ENCODE measurements around the gene CPEB3.
"Not testable (repeated sequence)": the region's sequence is repeated elsewhere in the genome, so short reads cannot be mapped to it uniquely, and the experiment has no call there.

The CPEB3 gene

DNA sequence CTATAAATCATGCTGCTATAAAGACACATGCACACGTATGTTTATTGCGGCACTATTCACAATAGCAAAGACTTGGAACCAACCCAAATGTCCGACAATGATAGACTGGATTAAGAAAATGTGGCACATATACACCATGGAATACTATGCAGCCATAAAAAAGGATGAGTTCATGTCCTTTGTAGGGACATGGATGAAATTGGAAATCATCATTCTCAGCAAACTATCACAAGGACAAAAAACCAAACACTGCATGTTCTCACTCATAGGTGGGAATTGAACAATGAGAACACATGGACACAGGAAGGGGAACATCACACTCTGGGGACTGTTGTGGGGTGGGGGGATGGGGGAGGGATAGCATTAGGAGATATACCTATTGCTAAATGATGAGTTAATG, 149.7 kb downstream of the CPEB3 start:
- not testable (repeated sequence) for DNase-seq (ENCODE audit: low read depth)

- DNase-seq (ENCODE audit: low read depth): not testable (repeated sequence)
Observed at GRCh38 chr10:92134049-92134448, 156.8 kb downstream of the CPEB3 start.

GRCh38 chr10:92131275-92131820, 159.5 kb downstream of the CPEB3 start:
- no peak for DNase-seq (ENCODE audit: low read depth)

GRCh38 chr10:92130622-92131274, 160.1 kb downstream of the CPEB3 start:
- no peak for DNase-seq (ENCODE audit: low read depth)

DNA sequence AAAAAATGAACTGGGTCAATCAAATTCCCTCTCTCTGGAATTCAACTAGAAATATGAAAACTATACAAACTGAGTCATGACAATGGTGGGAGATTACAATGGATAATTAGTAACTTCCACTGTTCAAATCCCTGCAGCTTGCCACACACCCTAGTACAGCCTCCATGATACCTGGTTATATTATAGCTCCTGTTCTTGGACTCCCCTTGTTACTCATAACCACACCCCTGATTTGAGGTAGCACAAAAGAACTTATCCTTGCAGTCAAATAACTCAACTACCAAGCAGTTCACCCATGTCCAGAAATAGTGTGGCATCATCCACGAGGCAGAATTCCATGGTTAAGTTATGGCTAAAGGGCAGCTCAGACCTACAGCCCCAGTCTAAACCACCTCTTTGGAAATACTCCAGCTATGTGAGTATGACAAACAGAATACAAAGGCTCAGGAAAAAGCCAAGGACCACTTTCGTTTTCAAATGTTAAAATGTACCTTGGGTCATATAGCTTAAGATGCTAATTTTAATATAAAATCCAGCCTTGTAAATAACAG, 164.7 kb downstream of the CPEB3 start:
- no peak for DNase-seq (ENCODE audit: low read depth)

GRCh38 chr10:92125144-92125543, 165.7 kb downstream of the CPEB3 start:
- no peak for DNase-seq (ENCODE audit: low read depth)

DNA sequence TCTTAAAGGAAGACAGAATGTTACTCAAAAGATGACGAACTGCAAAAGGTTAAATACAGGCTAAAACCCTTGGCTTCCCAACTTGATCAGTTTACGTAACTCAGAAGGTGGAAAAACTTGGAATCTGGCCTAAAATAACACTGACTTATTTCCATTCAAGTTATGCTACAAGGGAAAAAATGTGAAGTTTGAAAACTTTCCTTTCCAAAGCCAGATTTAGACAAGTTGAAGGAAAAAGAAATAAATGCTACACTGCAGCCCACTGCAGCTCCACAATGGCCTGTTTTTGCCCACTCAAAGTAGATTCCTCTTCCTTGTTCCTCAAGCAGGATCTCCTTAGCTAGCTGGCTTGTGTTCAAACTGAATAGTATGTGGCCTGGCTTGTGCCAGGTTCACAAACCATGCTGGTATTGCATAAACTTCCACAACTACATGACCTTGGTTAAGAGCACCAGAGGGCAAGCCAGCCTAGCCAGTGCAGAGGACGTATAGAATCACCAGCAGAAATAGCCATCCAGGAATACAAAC, 166.2 kb downstream of the CPEB3 start:
- no peak for DNase-seq (ENCODE audit: low read depth)

DNA sequence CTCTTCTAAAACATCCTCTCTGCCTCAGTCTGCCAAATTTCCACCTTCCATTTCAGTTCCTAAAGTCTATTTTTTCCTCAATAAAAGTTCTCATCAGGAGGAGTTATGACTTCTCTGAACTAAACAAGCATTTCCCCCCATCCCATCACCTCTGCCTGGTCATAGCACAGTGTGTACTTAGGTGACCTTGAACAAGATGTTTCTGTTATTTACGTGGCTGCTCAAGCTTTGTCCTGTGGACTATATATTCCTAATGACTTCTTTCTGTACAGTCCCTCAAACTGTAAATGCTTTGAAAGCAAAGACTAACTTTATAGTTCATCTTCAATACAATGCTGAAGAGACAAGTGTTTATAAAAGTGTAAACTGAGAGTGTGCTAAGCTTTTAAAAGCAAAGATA, 166.9 kb downstream of the CPEB3 start:
- DNase-seq (ENCODE audit: low read depth): no peak

- no peak for DNase-seq (ENCODE audit: low read depth)
Observed at GRCh38 chr10:92122941-92123450, 167.9 kb downstream of the CPEB3 start.

GRCh38 chr10:92121686-92122492, 169.0 kb downstream of the CPEB3 start:
- DNase-seq (ENCODE audit: low read depth): no peak

GRCh38 chr10:92119340-92119739, 171.5 kb downstream of the CPEB3 start:
- DNase-seq (ENCODE audit: low read depth): no peak

- DNase-seq (ENCODE audit: low read depth): not testable (repeated sequence)
Observed at GRCh38 chr10:92114917-92115316, 176.0 kb downstream of the CPEB3 start.

DNA sequence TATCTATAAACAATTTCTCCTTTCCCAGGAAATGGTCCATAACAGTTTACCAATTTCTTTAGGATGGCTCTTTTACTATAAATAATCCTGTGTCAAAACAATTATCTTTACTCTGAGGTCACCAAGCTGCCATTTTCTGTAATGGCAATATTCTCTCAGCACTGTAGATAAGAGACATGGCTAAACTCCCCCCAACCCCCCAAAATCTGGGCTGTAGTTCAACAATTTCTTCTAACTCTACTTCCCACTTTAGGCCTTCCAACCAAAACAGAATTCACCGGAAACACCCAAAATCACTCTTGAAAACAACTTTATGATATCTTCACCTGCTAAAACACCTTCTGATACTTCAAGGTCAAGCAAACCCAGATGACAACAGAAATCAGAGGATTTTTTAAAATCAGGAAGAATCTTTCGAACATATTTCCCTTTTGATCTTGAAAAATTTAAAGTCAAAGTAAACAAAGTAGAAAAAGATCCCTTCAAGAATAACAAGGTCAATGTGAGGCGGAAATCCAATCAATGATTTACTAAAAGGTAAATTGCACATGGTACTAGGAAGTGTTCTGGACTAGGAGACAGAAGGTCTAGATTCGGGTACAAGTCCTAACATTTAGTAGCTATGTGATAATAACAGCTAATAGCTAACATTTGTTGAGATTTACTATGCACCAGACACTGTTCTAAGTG, 176.8 kb downstream of the CPEB3 start:
- DNase-seq (ENCODE audit: low read depth): no peak

DNA sequence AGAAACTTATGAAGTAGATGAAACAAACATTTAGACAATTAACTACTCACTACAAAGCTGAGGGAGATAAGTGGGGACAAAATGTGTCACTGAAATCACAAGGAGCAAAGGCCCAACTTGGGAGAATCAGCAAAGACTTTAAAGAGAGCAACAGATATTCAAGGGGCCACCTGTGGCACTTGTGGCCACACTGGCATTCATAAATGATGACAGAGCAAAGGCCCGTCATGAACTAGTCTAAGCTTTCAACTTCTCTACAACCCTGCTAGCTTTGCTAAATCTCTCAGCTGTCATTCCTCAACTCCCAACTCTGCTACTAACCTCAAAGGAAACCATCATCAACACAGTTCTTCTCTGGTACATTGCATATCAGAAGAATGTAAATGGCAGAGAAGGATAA, 178.4 kb downstream of the CPEB3 start:
- no peak for DNase-seq (ENCODE audit: low read depth)

- no peak for DNase-seq (ENCODE audit: low read depth)
Observed at GRCh38 chr10:92111336-92111939, 179.4 kb downstream of the CPEB3 start.

DNA sequence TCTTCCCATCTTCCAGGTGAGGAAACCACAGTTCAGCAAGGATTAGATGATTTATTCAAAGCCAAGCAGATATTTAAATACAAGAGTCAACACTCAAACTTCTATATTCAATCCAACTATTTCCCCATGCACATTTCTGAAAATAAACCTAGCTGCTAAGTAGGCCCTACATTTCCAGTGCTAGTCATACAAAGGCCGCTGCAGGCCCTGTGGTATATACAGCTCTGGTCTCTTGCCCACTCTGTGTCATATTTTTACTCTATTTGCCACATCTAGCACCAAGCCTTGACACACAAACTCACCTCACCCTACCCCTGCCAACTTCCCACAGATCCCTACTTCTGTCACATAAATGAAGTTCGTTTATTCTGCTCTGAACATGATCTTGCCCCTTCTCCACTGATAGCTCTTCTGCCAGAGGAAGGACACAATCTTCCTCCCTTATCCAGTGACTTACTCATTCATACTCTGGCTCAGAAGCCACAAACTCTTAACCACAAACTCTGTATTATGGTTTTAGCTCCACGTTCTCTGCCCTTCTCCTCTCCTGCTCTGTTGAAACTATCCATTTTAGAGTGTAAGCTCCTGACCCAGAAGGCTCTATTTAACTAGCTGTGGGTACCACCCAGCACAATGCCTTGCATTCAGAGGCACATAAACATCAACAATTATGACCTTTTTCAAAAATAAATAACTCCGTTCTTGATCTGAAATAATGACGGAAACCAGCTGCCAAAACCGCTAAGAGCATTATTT, 180.7 kb downstream of the CPEB3 start:
- DNase-seq (ENCODE audit: low read depth): no peak

DNA sequence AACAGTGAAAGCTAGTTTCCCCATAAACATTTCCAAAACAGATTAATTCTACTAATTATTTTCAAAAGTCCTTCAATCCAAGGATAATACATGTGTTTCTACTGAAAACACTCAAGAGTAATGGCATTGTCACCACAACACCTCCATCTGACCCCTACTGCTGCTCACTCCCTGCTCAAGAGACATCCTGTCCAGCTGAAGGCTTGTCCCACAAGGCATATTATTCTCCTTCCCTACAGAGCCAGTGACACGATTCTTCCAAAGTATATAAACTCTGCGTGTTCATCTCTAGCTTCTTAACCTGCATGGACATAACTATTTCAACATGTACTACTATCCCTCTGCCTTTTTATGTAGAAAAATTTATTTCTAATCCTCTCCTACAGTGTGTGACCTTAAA, 182.1 kb downstream of the CPEB3 start:
- DNase-seq (ENCODE audit: low read depth): no peak

- no peak for DNase-seq (ENCODE audit: low read depth)
Observed at GRCh38 chr10:92108120-92108519, 182.8 kb downstream of the CPEB3 start.

- no peak for DNase-seq (ENCODE audit: low read depth)
Observed at GRCh38 chr10:92103376-92104090, 187.3 kb downstream of the CPEB3 start.

GRCh38 chr10:92102601-92103213, 188.2 kb downstream of the CPEB3 start:
- DNase-seq (ENCODE audit: low read depth): no peak

All from activated gamma-delta T cell treated with anti-CD3 and anti-CD28 coated beads, Interleukin-2, amount 50 U/mL, for 16 hours (primary cell).